B cell (primary cell): ENCODE data around the gene CDHR2. TPM values are rescaled to one million over a fixed set of nuclear protein-coding genes. Genes with fewer than 3 reads are reported as not detected.

Source experiments
- ATAC-seq: fragments of 200-7000 bp; cut with Tn5 transposase; one replicate; pipeline ENCODE4 v1.10.0; 2021; ENCODE audit warnings: low read depth, mild to moderate bottlenecking, moderate number of reproducible peaks, moderate library complexity
- CTCF ChIA-PET: fragments of 350-600 bp; sonication (Branson Sonifier 250); formaldehyde crosslinking; loops from one replicate; lab custom pipeline; 2021; ENCODE audit warnings: antibody characterized with exemption, inconsistent platforms; lab: Charles Lee
- POLR2A ChIA-PET: fragments of 350-600 bp; sonication (Branson Sonifier 250); formaldehyde crosslinking; loops from one replicate; lab custom pipeline; 2021; ENCODE audit warnings: antibody characterized with exemption; lab: Charles Lee
- DNase-seq: peaks from one replicate; pipeline ENCODE4 v3.0.0; 2013
- H2AFZ ChIP-seq: 2 replicates; pipeline ENCODE4 v1.6.1; 2012; ENCODE audit warnings: mild to moderate bottlenecking, low read depth, low read length; ENCODE audit not compliant: insufficient read depth, poor library complexity, severe bottlenecking
- H3K27ac ChIP-seq, 2 donors: 1 replicate in 1 of 2; 2 replicates in 1 of 2; pipeline ENCODE4 v1.5.1; 2012 to 2013; ENCODE audit warnings: low read length in 2 of 2, mild to moderate bottlenecking in 2 of 2, moderate library complexity in 1 of 2
- H3K27me3 ChIP-seq, 4 experiments: fragments of 200-600 bp in 1 of 4; sonication (generic) in 1 of 4; replicated peaks in 1 of 4; 1 replicate in 2 of 4; 2 replicates in 2 of 4; pipeline versions ENCODE4 v1.6.1 to v1.7.0; 2013 to 2016; ENCODE audit warnings: low read length in 3 of 4, mild to moderate bottlenecking in 2 of 4, mixed read lengths in 1 of 4, moderate library complexity in 1 of 4; ENCODE audit not compliant: insufficient read depth in 4 of 4, control insufficient read depth in 3 of 4; ENCODE audit errors: control extremely low read depth in 1 of 4
- H3K36me3 ChIP-seq, 2 experiments: replicated peaks in 1 of 2; 1 replicate in 1 of 2; 2 replicates in 1 of 2; pipeline versions ENCODE4 v1.6.1 to v1.7.1; 2013; ENCODE audit warnings: low read length in 1 of 2; ENCODE audit not compliant: insufficient read depth in 2 of 2, control insufficient read depth in 1 of 2; ENCODE audit errors: control extremely low read depth in 1 of 2, extremely low read depth in 1 of 2
- H3K4me1 ChIP-seq, 2 donors: fragments of 200-600 bp in 1 of 2; sonication (generic) in 1 of 2; 1 replicate in 1 of 2; 2 replicates in 1 of 2; pipeline versions ENCODE4 v1.5.1 to v1.6.1; 2013 to 2017; ENCODE audit warnings: low read length in 2 of 2; ENCODE audit not compliant: control insufficient read depth in 2 of 2, insufficient read depth in 2 of 2
- H3K4me2 ChIP-seq: replicated peaks from 2 replicates; pipeline ENCODE3; 2012; ENCODE audit warnings: mild to moderate bottlenecking, low read depth, low read length; ENCODE audit not compliant: poor library complexity, severe bottlenecking
- H3K4me3 ChIP-seq, 5 experiments: fragments of 200-600 bp in 1 of 5; sonication (generic) in 1 of 5; 1 replicate in 3 of 5; 2 replicates in 2 of 5; pipeline versions ENCODE4 v1.5.1 to v1.7.0; 2011 to 2016; ENCODE audit warnings: low read length in 4 of 5, mild to moderate bottlenecking in 4 of 5, low read depth in 2 of 5, control low read depth in 1 of 5, moderate library complexity in 1 of 5; ENCODE audit not compliant: insufficient read depth in 1 of 5; ENCODE audit errors: control extremely low read depth in 1 of 5, extremely low read depth in 1 of 5
- H3K79me2 ChIP-seq: fragments of 200-600 bp; sonication (generic); one replicate; pipeline ENCODE4 v1.6.0; 2016; ENCODE audit warnings: low read length; ENCODE audit not compliant: control insufficient read depth, insufficient read depth
- H3K9ac ChIP-seq: fragments of 200-600 bp; sonication (generic); 2 replicates; pipeline ENCODE4 v1.6.1; 2017; ENCODE audit warnings: mild to moderate bottlenecking, low read length, moderate library complexity
- H3K9me3 ChIP-seq, 3 donors: one replicate each; pipeline versions ENCODE4 v1.6.1 to v1.7.1; 2013; ENCODE audit warnings: low read length in 2 of 3; ENCODE audit not compliant: control insufficient read depth in 2 of 3, insufficient read depth in 1 of 3; ENCODE audit errors: control extremely low read depth in 1 of 3
- H4K20me1 ChIP-seq: 2 replicates; pipeline ENCODE4 v1.6.0; 2012; ENCODE audit warnings: mild to moderate bottlenecking, low read length; ENCODE audit not compliant: insufficient read depth, control insufficient read depth, poor library complexity, severe bottlenecking
- H3K27ac Mint-ChIP-seq: one replicate; pipeline ENCODE4 v1.8.0; 2021; ENCODE audit warnings: mixed read lengths
- H3K27me3 Mint-ChIP-seq: one replicate; pipeline ENCODE4 v1.8.0; 2021; ENCODE audit warnings: mixed read lengths
- H3K4me1 Mint-ChIP-seq: one replicate; pipeline ENCODE4 v1.8.0; 2021; ENCODE audit warnings: mixed read lengths
- H3K4me3 Mint-ChIP-seq: one replicate; pipeline ENCODE4 v1.8.0; 2021; ENCODE audit warnings: mixed read lengths
- H3K9me3 Mint-ChIP-seq: one replicate; pipeline ENCODE4 v1.8.0; 2022; ENCODE audit warnings: mixed read lengths; ENCODE audit not compliant: insufficient read depth
- CTCF ChIP-seq: fragments of 200-600 bp; IDR thresholded peaks from one replicate; pipeline ENCODE4 v1.8.0; 2022; ENCODE audit warnings: antibody characterized with exemption, mild to moderate bottlenecking
- EZH2 ChIP-seq: IDR thresholded peaks from 2 replicates; pipeline ENCODE4 v1.6.1; 2012; ENCODE audit warnings: borderline replicate concordance, low read depth, mild to moderate bottlenecking, moderate library complexity, low read length; ENCODE audit not compliant: insufficient read depth, poor library complexity, severe bottlenecking
- WGBS: methylation state at CpG from one replicate; pipeline ENCODE4 v1.1.5; 2013; ENCODE audit warnings: missing lambda C conversion rate; ENCODE audit not compliant: insufficient coverage; 5-methylcytosine and 5-hydroxymethylcytosine counted together
- intact Hi-C: fragments of 100-400 bp; cut with micrococcal nuclease; formaldehyde crosslinking; loops from one replicate; pipeline ENCODE4 v1.10.0; 2022
- polyA plus RNA-seq: library from polyadenylated mRNA; depleted of rRNA; stranded (reverse); fragments of >200 nt; gene quantifications from 2 replicates; pipeline ENCODE4 v1.2.3, GENCODE V29; 2012
- total RNA-seq, 2 donors: library from RNA; stranded (reverse); fragments of 120-200 nt in 1 of 2; gene quantifications; 1 replicate in 1 of 2; 2 replicates in 1 of 2; pipeline versions ENCODE4 v1.2.3 to v1.2.4, GENCODE V29; 2013 to 2022

CDHR2 gene
- total and polyA plus RNA-seq, 2 donors (not counting 1 experiment from before 2014, with no cell fraction given): 0.25 to 1.7 TPM

- no peaks in the 10 kb centered on the region for H3K27me3 ChIP-seq
- POLR2A ChIA-PET: no interaction called here
- WGBS: 91% methylated on average over 3 of the region's 4 CpGs
- no peak overlapping the region for H3K4me3 Mint-ChIP-seq
- no peak overlapping the region for H3K27ac ChIP-seq
- TF ChIP-seq EZH2 (no peak), CTCF (no peak)
- H3K27ac Mint-ChIP-seq: no peak overlapping the region
- no peak overlapping the region for H3K9ac ChIP-seq
- intact Hi-C loops: no loop called here
- no peaks in the 10 kb centered on the region for H3K4me1 ChIP-seq
- CTCF ChIA-PET: no interaction called here
- H3K9me3 ChIP-seq: peaks cover 0 to 30% (median 16%) of the 10 kb centered on the region in 3 donors
- H2AFZ ChIP-seq: no peak overlapping the region
- no peaks in the 10 kb centered on the region for H4K20me1 ChIP-seq
- H3K36me3 ChIP-seq: no peaks in the 10 kb centered on the region
- peaks cover 2% of the 10 kb centered on the region for H3K4me1 Mint-ChIP-seq
- no peaks in the 10 kb centered on the region for H3K79me2 ChIP-seq
- H3K4me3 ChIP-seq: no peak overlapping the region
- H3K27me3 Mint-ChIP-seq: no peaks in the 10 kb centered on the region
- ATAC-seq (no peak), DNase-seq (no peak)
- H3K4me2 ChIP-seq: no peak overlapping the region
- H3K9me3 Mint-ChIP-seq: peaks cover 6% of the 10 kb centered on the region
Observed at GRCh38 chr5:176583076-176583475, 33.9 kb downstream of the CDHR2 start.

- Histone ChIP-seq H2AFZ (no peak overlapping the region), H3K36me3 (no peaks in the 10 kb centered on the region), H3K79me2 (no peaks in the 10 kb centered on the region), H3K4me2 (no peak overlapping the region), H3K9me3 (peaks cover 0 to 36% (median 16%) of the 10 kb centered on the region in 3 donors), H4K20me1 (no peaks in the 10 kb centered on the region), H3K27ac (no peak overlapping the region), H3K9ac (no peak overlapping the region), H3K4me1 (no peaks in the 10 kb centered on the region), H3K27me3 (no peaks in the 10 kb centered on the region), H3K4me3 (no peak overlapping the region)
- intact Hi-C loops: no loop called here
- ChIA-PET CTCF (interaction anchor here (1.1 kb wide), 1 partner anchor 15 kb away, joined by 3 read pairs; no protein-coding TSS in a partner anchor), POLR2A (no interaction called here)
- no peak for DNase-seq
- TF ChIP-seq CTCF: no peak
- TF ChIP-seq EZH2: no peak
- WGBS: 98% methylated on average over 5 of the region's 7 CpGs
- Mint-ChIP-seq H3K4me1 (no peaks in the 10 kb centered on the region), H3K27ac (no peak overlapping the region), H3K27me3 (no peaks in the 10 kb centered on the region), H3K4me3 (no peak overlapping the region), H3K9me3 (peaks cover 6% of the 10 kb centered on the region)
- ATAC-seq: no peak
Observed at GRCh38 chr5:176587398-176587797, 38.3 kb downstream of the CDHR2 start.
